H9 (cell line): ENCODE measurements around the gene RAB39A. TPM values are rescaled to one million over a fixed set of nuclear protein-coding genes. Genes with fewer than 3 reads are reported as not detected.

ENCODE experiments used
- DNase-seq: peaks from one replicate; pipeline ENCODE4 v3.0.0-alpha.2; 2017
- H2AFZ ChIP-seq: one replicate; pipeline ENCODE4 v1.6.1; 2013; ENCODE audit warnings: mild to moderate bottlenecking, low read length, control low read depth, moderate library complexity
- H2AK5ac ChIP-seq: 2 replicates; pipeline ENCODE4 v1.6.1; 2013; ENCODE audit warnings: low read length, control low read depth, mixed read lengths; ENCODE audit not compliant: insufficient read length
- H2BK120ac ChIP-seq: one replicate; pipeline ENCODE4 v1.6.1; 2013; ENCODE audit warnings: low read depth, mild to moderate bottlenecking, low read length, control low read depth, inconsistent platforms; ENCODE audit not compliant: poor library complexity, severe bottlenecking
- H2BK12ac ChIP-seq: 2 replicates; pipeline ENCODE4 v1.6.1; 2013; ENCODE audit warnings: low read length, control low read depth, mixed read lengths, low read depth; ENCODE audit not compliant: insufficient read length
- H2BK15ac ChIP-seq: 2 replicates; pipeline ENCODE4 v1.6.1; 2013; ENCODE audit warnings: low read depth, low read length, control low read depth
- H2BK20ac ChIP-seq: one replicate; pipeline ENCODE4 v1.6.1; 2013; ENCODE audit warnings: low read depth, mild to moderate bottlenecking, low read length, control low read depth, inconsistent platforms; ENCODE audit not compliant: poor library complexity, severe bottlenecking
- H2BK5ac ChIP-seq: 2 replicates; pipeline ENCODE4 v1.6.1; 2013; ENCODE audit warnings: low read length, control low read depth, mixed read lengths; ENCODE audit not compliant: insufficient read length
- H3K14ac ChIP-seq: 2 replicates; pipeline ENCODE4 v1.6.1; 2013; ENCODE audit warnings: low read length, control low read depth; ENCODE audit not compliant: insufficient read depth
- H3K18ac ChIP-seq: 2 replicates; pipeline ENCODE4 v1.6.1; 2013; ENCODE audit warnings: low read depth, mild to moderate bottlenecking, mixed read lengths, low read length, control low read depth; ENCODE audit not compliant: insufficient read length
- H3K23ac ChIP-seq: 2 replicates; pipeline ENCODE4 v1.6.1; 2013; ENCODE audit warnings: low read length, control low read depth, mixed read lengths, low read depth; ENCODE audit not compliant: insufficient read length
- H3K23me2 ChIP-seq: 2 replicates; pipeline ENCODE4 v1.6.1; 2013; ENCODE audit warnings: low read depth, mild to moderate bottlenecking, mixed read lengths, low read length, control low read depth; ENCODE audit not compliant: insufficient read length, poor library complexity, severe bottlenecking
- H3K27ac ChIP-seq: 2 replicates; pipeline ENCODE4 v1.5.1; 2013; ENCODE audit warnings: low read length, control low read depth, mixed read lengths, low read depth; ENCODE audit not compliant: insufficient read length
- H3K27me3 ChIP-seq: 2 replicates; pipeline ENCODE4 v1.6.1; 2013; ENCODE audit warnings: low read length, control low read depth, inconsistent platforms; ENCODE audit not compliant: insufficient read depth
- H3K4ac ChIP-seq: 2 replicates; pipeline ENCODE4 v1.6.1; 2013; ENCODE audit warnings: low read depth, mild to moderate bottlenecking, control low read depth, inconsistent platforms, low read length, moderate library complexity
- H3K4me1 ChIP-seq: 2 replicates; pipeline ENCODE4 v1.6.1; 2013; ENCODE audit warnings: low read length, control low read depth, inconsistent platforms; ENCODE audit not compliant: insufficient read depth
- H3K4me2 ChIP-seq: 2 replicates; pipeline ENCODE4 v1.6.1; 2013; ENCODE audit warnings: low read length, control low read depth, mixed read lengths; ENCODE audit not compliant: insufficient read length, insufficient read depth
- H3K56ac ChIP-seq: 2 replicates; pipeline ENCODE4 v1.6.1; 2013; ENCODE audit warnings: low read depth, mild to moderate bottlenecking, mixed read lengths, low read length, control low read depth; ENCODE audit not compliant: insufficient read length
- H3K79me1 ChIP-seq: 2 replicates; pipeline ENCODE4 v1.6.1; 2013; ENCODE audit warnings: low read depth, mild to moderate bottlenecking, moderate library complexity, low read length, control low read depth, inconsistent platforms; ENCODE audit not compliant: insufficient read depth, poor library complexity, severe bottlenecking
- H3K79me2 ChIP-seq: 2 replicates; pipeline ENCODE4 v1.6.1; 2013; ENCODE audit warnings: low read length, control low read depth, inconsistent platforms; ENCODE audit not compliant: insufficient read depth
- H3K9ac ChIP-seq: 2 replicates; pipeline ENCODE4 v1.6.1; 2013; ENCODE audit warnings: low read length, control low read depth, mixed read lengths; ENCODE audit not compliant: insufficient read length; ENCODE audit errors: extremely low read depth
- H3K9me3 ChIP-seq: one replicate; pipeline ENCODE4 v1.6.1; 2013; ENCODE audit warnings: low read depth, low read length, inconsistent platforms; ENCODE audit not compliant: control insufficient read depth
- H3T11ph ChIP-seq: one replicate; pipeline ENCODE4 v1.6.1; 2013; ENCODE audit warnings: mild to moderate bottlenecking, low read length, control low read depth, inconsistent platforms
- H4K20me1 ChIP-seq: one replicate; pipeline ENCODE4 v1.6.1; 2013; ENCODE audit not compliant: control insufficient read depth, insufficient read length, insufficient read depth
- H4K5ac ChIP-seq: 2 replicates; pipeline ENCODE4 v1.6.1; 2013; ENCODE audit warnings: low read depth, mild to moderate bottlenecking, mixed read lengths, low read length, control low read depth; ENCODE audit not compliant: insufficient read length
- H4K8ac ChIP-seq: replicated peaks from 2 replicates; pipeline ENCODE4 v1.6.1; 2013; ENCODE audit warnings: low read length, control low read depth, mixed read lengths, low read depth; ENCODE audit not compliant: insufficient read length
- H4K91ac ChIP-seq: 2 replicates; pipeline ENCODE4 v1.6.1; 2013; ENCODE audit warnings: low read depth, mild to moderate bottlenecking, moderate library complexity, mixed read lengths, low read length, control low read depth; ENCODE audit not compliant: insufficient read length
- H3K27ac Mint-ChIP-seq, 3 experiments: 2 replicates in 2 of 3; 3 replicates in 1 of 3; pipeline ENCODE4 v1.8.0; 2020 to 2021; ENCODE audit warnings: mixed read lengths in 3 of 3, mild to moderate bottlenecking in 1 of 3, moderate library complexity in 1 of 3
- H3K27me3 Mint-ChIP-seq: 2 replicates; pipeline ENCODE4 v1.8.0; 2021; ENCODE audit warnings: low read depth, mild to moderate bottlenecking, moderate library complexity, mixed read lengths
- H3K36me3 Mint-ChIP-seq, 3 experiments: 2 replicates in 2 of 3; 3 replicates in 1 of 3; pipeline ENCODE4 v1.8.0; 2020 to 2021; ENCODE audit warnings: low read depth in 3 of 3, mixed read lengths in 3 of 3; ENCODE audit not compliant: insufficient read depth in 1 of 3
- H3K4me1 Mint-ChIP-seq, 2 experiments: 2 replicates each; pipeline ENCODE4 v1.8.0; 2020; ENCODE audit warnings: mixed read lengths in 2 of 2
- H3K4me3 Mint-ChIP-seq, 2 experiments: 2 replicates in 1 of 2; 3 replicates in 1 of 2; pipeline ENCODE4 v1.8.0; 2020 to 2021; ENCODE audit warnings: mild to moderate bottlenecking in 2 of 2, mixed read lengths in 2 of 2, moderate library complexity in 1 of 2
- H3K9me3 Mint-ChIP-seq, 2 experiments: 2 replicates in 1 of 2; 3 replicates in 1 of 2; pipeline ENCODE4 v1.8.0; 2020; ENCODE audit warnings: mild to moderate bottlenecking in 2 of 2, mixed read lengths in 2 of 2, moderate library complexity in 1 of 2
- WGBS: extraction: QIAGEN DNeasy Blood & Tissue Kit; methylation state at CpG from one replicate; pipeline ENCODE4 v1.1.7; 2013; ENCODE audit warnings: missing lambda C conversion rate, low lambda C conversion rate, mixed read lengths; ENCODE audit not compliant: insufficient read length; ENCODE audit errors: extremely low coverage; 5-methylcytosine and 5-hydroxymethylcytosine counted together
- total RNA-seq: library from RNA; stranded (reverse); gene quantifications from 2 replicates; pipeline ENCODE4 v1.2.1, GENCODE V29; 2021
- TF ChIP-seq, protein P1 (sequence below): fragments of 200-600 bp; sonication (generic); conservative IDR thresholded peaks from 3 replicates; pipeline ENCODE4 v1.8.0; 2021; ENCODE audit warnings: antibody characterized with exemption, mild to moderate bottlenecking

The RAB39A gene
- total RNA-seq, 1 experiment from 2014 or later, result 9.7 TPM

DNA sequence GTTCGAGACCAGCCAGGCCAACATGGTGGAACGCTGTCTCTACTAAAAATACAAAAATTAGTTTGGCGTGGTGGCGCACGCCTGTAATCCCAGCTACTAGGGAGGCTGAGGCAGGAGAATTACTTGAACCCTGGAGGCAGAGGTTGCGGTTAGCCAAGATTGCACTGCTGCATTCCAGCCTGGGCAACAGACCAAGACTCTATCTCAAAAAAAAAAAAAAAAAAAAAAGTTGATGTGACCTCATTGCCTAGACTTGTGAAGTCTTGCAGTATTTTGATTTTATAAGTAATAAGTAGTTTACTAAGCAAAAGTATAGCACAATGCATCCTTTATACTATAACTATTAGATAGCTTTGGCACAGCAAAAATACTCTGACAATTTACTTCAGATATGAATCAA lies 70.5 kb downstream of the RAB39A start:
- no peak overlapping the region for H3K9ac ChIP-seq
- H3K4me1 ChIP-seq, result no peaks in the 10 kb centered on the region
- Mint-ChIP-seq H3K4me3 (no peak overlapping the region), H3K27ac (no peak overlapping the region), H3K27me3 (no peaks in the 10 kb centered on the region), H3K36me3 (no peaks in the 10 kb centered on the region), H3K9me3 (no peaks in the 10 kb centered on the region), H3K4me1 (peaks cover 5 to 6% of the 10 kb centered on the region in 2 experiments)
- H3K9me3 ChIP-seq, result no peaks in the 10 kb centered on the region
- H3K14ac ChIP-seq, result no peak overlapping the region
- no peaks in the 10 kb centered on the region for H3K23me2 ChIP-seq
- H3T11ph ChIP-seq, result no peak overlapping the region
- no peak for DNase-seq
- no peak overlapping the region for H2BK15ac ChIP-seq
- H3K23ac ChIP-seq, result no peak overlapping the region
- no peak overlapping the region for H2AK5ac ChIP-seq
- H2BK120ac ChIP-seq, result no peak overlapping the region
- no peak overlapping the region for H3K4ac ChIP-seq
- H4K8ac ChIP-seq, result no peak overlapping the region
- H3K79me1 ChIP-seq, result no peaks in the 10 kb centered on the region
- H4K91ac ChIP-seq, result no peak overlapping the region
- H3K79me2 ChIP-seq, result no peaks in the 10 kb centered on the region
- no peak overlapping the region for H2BK12ac ChIP-seq
- no CpG with 5 or more reads among the region's 6 CpGs for WGBS
- H2BK5ac ChIP-seq, result no peak overlapping the region
- no peak overlapping the region for H3K56ac ChIP-seq
- H4K20me1 ChIP-seq, result no peaks in the 10 kb centered on the region
- H4K5ac ChIP-seq, result no peak overlapping the region
- TF ChIP-seq, protein P1, sequence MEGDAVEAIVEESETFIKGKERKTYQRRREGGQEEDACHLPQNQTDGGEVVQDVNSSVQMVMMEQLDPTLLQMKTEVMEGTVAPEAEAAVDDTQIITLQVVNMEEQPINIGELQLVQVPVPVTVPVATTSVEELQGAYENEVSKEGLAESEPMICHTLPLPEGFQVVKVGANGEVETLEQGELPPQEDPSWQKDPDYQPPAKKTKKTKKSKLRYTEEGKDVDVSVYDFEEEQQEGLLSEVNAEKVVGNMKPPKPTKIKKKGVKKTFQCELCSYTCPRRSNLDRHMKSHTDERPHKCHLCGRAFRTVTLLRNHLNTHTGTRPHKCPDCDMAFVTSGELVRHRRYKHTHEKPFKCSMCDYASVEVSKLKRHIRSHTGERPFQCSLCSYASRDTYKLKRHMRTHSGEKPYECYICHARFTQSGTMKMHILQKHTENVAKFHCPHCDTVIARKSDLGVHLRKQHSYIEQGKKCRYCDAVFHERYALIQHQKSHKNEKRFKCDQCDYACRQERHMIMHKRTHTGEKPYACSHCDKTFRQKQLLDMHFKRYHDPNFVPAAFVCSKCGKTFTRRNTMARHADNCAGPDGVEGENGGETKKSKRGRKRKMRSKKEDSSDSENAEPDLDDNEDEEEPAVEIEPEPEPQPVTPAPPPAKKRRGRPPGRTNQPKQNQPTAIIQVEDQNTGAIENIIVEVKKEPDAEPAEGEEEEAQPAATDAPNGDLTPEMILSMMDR, result no peak
- no peak overlapping the region for H3K4me2 ChIP-seq
- no peak overlapping the region for H2BK20ac ChIP-seq
- H2AFZ ChIP-seq, result no peak overlapping the region
- H3K18ac ChIP-seq, result no peak overlapping the region
- H3K27ac ChIP-seq, result no peak overlapping the region
- no peaks in the 10 kb centered on the region for H3K27me3 ChIP-seq
